Testis (tissue), 3 donors: Measurements from ENCODE around the gene MTF1. TPM values are rescaled to one million over a fixed set of nuclear protein-coding genes. Genes with fewer than 3 reads are reported as not detected.

Experiments
- DNase-seq: peaks from one replicate; pipeline ENCODE4 v3.0.0-alpha.2; 2019
- H3K27ac ChIP-seq, 2 donors: fragments of 200-600 bp; sonication (generic); one replicate each; pipeline ENCODE4 v1.5.1; 2019
- H3K27me3 ChIP-seq: fragments of 200-600 bp; sonication (generic); one replicate; pipeline ENCODE4 v1.5.1; 2019
- H3K36me3 ChIP-seq: fragments of 200-600 bp; sonication (generic); one replicate; pipeline ENCODE4 v1.5.1; 2017; ENCODE audit warnings: low read depth; ENCODE audit errors: missing control alignments
- H3K4me1 ChIP-seq: fragments of 200-600 bp; sonication (generic); one replicate; pipeline ENCODE4 v1.5.1; 2019
- H3K4me3 ChIP-seq, 2 donors: fragments of 200-600 bp; sonication (generic); one replicate each; pipeline ENCODE4 v1.5.1; 2017 to 2019
- H3K9me3 ChIP-seq: fragments of 200-600 bp; sonication (generic); one replicate; pipeline ENCODE4 v1.5.1; 2017
- POLR2A ChIP-seq: fragments of 450-650 bp; IDR thresholded peaks from one replicate; pipeline ENCODE4 v1.6.1; 2017; ENCODE audit warnings: antibody characterized with exemption, mild to moderate bottlenecking, moderate library complexity
- WGBS, 2 donors: methylation state at CpG; one replicate each; pipeline ENCODE4 v1.1.5; 2018; 5-methylcytosine and 5-hydroxymethylcytosine counted together
- intact Hi-C: fragments of 100-400 bp; cut with DNase I; formaldehyde crosslinking; loops from one replicate; pipeline ENCODE4 v1.15.1; 2023; ENCODE audit warnings: low total_unique reads
- polyA plus RNA-seq: library from polyadenylated mRNA; stranded (reverse); fragments of 350-450 nt; fragmentation: Illumina TruSeq; extraction: RNeasy Lipid Tissue Mini Kit (QIAGEN cat#74804); gene quantifications from one replicate; pipeline ENCODE4 v1.2.3, GENCODE V29; 2014; ENCODE audit warnings: low read depth, low replicate concordance; ENCODE audit not compliant: insufficient read depth
- total RNA-seq, 2 donors: library from RNA; depleted of rRNA; stranded (reverse); fragments of >200 nt; gene quantifications; one replicate each; pipeline ENCODE4 v1.2.3, GENCODE V29; 2016
- TF ChIP-seq, protein P1 (sequence below), 3 experiments: fragments of 450-650 bp in 2 of 3; fragments of 200-600 bp in 1 of 3; sonication (generic) in 1 of 3; IDR thresholded peaks; one replicate each; pipeline ENCODE4 v1.5.1; 2016 to 2019; ENCODE audit warnings: antibody characterized with exemption in 3 of 3, mild to moderate bottlenecking in 2 of 3, moderate library complexity in 1 of 3

Gene MTF1
- total and polyA plus RNA-seq, 3 donors from 2014 or later = 12.8 to 35.9 (median 16.8) TPM

GRCh38 chr1:37878071-37878470, 18.7 kb upstream of the MTF1 start:
- no peak overlapping the region for H3K4me3 ChIP-seq
- DNase-seq = no peak
- intact Hi-C loops = no loop called here
- 82 to 92% methylated on average over 6 of the region's 6 CpGs for WGBS, 2 donors
- no peaks in the 10 kb centered on the region for H3K27me3 ChIP-seq
- no peaks in the 10 kb centered on the region for H3K9me3 ChIP-seq
- no peaks in the 10 kb centered on the region for H3K36me3 ChIP-seq
- H3K4me1 ChIP-seq = no peaks in the 10 kb centered on the region
- TF ChIP-seq POLR2A = no peak
- TF ChIP-seq, protein P1, sequence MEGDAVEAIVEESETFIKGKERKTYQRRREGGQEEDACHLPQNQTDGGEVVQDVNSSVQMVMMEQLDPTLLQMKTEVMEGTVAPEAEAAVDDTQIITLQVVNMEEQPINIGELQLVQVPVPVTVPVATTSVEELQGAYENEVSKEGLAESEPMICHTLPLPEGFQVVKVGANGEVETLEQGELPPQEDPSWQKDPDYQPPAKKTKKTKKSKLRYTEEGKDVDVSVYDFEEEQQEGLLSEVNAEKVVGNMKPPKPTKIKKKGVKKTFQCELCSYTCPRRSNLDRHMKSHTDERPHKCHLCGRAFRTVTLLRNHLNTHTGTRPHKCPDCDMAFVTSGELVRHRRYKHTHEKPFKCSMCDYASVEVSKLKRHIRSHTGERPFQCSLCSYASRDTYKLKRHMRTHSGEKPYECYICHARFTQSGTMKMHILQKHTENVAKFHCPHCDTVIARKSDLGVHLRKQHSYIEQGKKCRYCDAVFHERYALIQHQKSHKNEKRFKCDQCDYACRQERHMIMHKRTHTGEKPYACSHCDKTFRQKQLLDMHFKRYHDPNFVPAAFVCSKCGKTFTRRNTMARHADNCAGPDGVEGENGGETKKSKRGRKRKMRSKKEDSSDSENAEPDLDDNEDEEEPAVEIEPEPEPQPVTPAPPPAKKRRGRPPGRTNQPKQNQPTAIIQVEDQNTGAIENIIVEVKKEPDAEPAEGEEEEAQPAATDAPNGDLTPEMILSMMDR (IDR thresholded peaks at IDR 0.05) = no peak
- no peak overlapping the region for H3K27ac ChIP-seq

GRCh38 chr1:37875833-37876232, 16.4 kb upstream of the MTF1 start:
- no peak for TF ChIP-seq POLR2A
- TF ChIP-seq, protein P1 (IDR thresholded peaks at IDR 0.05) = peak in 1 of 3 experiments; percentile 12
- intact Hi-C loops = no loop called here
- 100% methylated on average over 1 of the region's 1 CpG for WGBS, 2 donors

DNA sequence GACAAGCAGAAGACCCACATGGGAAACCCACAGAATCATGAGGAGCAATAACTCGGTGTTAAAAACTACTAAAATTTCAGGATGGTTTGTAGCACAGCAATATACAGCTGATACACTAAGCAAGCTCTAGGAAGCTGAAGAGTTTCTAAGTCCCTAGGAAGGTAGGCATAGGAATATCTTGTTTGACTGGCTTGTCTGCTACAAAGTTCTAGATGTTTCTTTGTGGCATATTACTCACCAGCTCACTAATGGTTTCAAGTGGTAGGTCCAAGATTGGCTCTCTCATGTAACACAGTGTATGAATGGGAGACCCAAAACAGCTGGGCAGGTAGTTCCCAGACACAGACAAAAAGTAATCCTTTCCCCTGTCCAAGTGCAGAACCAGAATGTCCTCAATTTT, 13.3 kb upstream of the MTF1 start:
- no peak overlapping the region for H3K4me3 ChIP-seq
- no peaks in the 10 kb centered on the region for H3K9me3 ChIP-seq
- DNase-seq = no peak
- no peaks in the 10 kb centered on the region for H3K27me3 ChIP-seq
- intact Hi-C loops = no loop called here
- no peak for TF ChIP-seq POLR2A
- TF ChIP-seq, protein P1 (IDR thresholded peaks at IDR 0.05) = no peak
- H3K27ac ChIP-seq = no peak overlapping the region
- H3K4me1 ChIP-seq = no peaks in the 10 kb centered on the region
- no peaks in the 10 kb centered on the region for H3K36me3 ChIP-seq
- WGBS, 2 donors = 94% methylated on average over 1 of the region's 1 CpG

More at GRCh38 chr1:37875833-37876232, 16.4 kb upstream of the MTF1 start:
- no peak for DNase-seq
- H3K27ac ChIP-seq = no peak overlapping the region
- no peak overlapping the region for H3K4me3 ChIP-seq
- H3K4me1 ChIP-seq = no peaks in the 10 kb centered on the region
- no peaks in the 10 kb centered on the region for H3K9me3 ChIP-seq
- H3K36me3 ChIP-seq = no peaks in the 10 kb centered on the region
- no peaks in the 10 kb centered on the region for H3K27me3 ChIP-seq

DNA sequence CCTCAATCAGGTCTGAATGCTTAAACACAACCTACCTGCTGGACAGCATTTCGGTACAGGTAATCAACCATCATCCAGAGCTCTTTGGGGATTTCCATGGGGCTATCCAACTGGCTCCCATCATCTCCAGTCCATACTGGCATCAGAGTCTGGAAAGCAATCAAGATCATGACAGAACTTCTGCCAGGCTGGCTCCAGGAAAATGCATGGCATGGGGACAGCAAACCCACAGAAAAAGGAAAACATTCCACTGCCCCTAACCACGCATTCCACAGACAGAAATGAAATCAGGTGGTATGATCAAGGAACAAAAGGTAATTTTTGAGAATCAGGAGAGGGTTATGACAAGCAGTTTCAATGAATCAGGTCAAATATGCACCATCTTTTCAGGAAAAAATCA, 9.1 kb upstream of the MTF1 start:
- TF ChIP-seq, protein P1 (IDR thresholded peaks at IDR 0.05) = no peak
- no peak for TF ChIP-seq POLR2A
- H3K4me3 ChIP-seq = no peak overlapping the region
- H3K27ac ChIP-seq = no peak overlapping the region
- no peaks in the 10 kb centered on the region for H3K9me3 ChIP-seq
- DNase-seq = no peak
- intact Hi-C loops = no loop called here
- no peaks in the 10 kb centered on the region for H3K27me3 ChIP-seq
- H3K4me1 ChIP-seq = no peaks in the 10 kb centered on the region
- WGBS, 2 donors = 94 to 95% methylated on average over 2 of the region's 2 CpGs
- no peaks in the 10 kb centered on the region for H3K36me3 ChIP-seq

DNA sequence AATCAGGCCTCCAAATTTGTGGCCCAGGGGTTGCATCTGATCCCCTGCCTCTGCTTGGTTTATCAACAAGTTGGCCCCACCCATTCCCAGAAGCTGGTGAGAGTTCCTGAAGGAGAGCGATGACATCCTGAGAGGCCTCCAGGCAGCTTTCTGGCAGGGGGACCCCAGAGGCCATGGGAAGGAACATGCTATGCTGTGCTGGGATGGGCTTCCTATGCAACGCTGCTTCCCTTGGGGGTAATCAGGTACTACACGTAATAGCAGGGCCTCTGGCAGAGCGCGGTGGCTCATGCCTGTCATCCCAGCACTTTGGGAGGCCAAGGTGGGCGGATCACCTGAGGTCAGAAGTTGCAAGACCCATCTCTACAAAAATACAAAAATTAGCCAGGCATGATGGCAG, 8.4 kb upstream of the MTF1 start:
- H3K36me3 ChIP-seq = no peaks in the 10 kb centered on the region
- no peaks in the 10 kb centered on the region for H3K27me3 ChIP-seq
- DNase-seq = no peak
- intact Hi-C loops = no loop called here
- H3K4me3 ChIP-seq = no peak overlapping the region
- no peaks in the 10 kb centered on the region for H3K4me1 ChIP-seq
- TF ChIP-seq POLR2A = no peak
- TF ChIP-seq, protein P1 (IDR thresholded peaks at IDR 0.05) = no peak
- no peaks in the 10 kb centered on the region for H3K9me3 ChIP-seq
- WGBS, 2 donors = 89 to 98% methylated on average over 6 of the region's 6 CpGs
- no peak overlapping the region for H3K27ac ChIP-seq
